GM19467 (cell line): ENCODE data around the gene MCM3AP.

ENCODE experiments used
- ATAC-seq: cut with Tn5 transposase; IDR thresholded peaks from one replicate; pipeline ENCODE4 v1.9.1; 2021; ENCODE audit warnings: mild to moderate bottlenecking, moderate library complexity; ENCODE audit not compliant: unreplicated experiment

MCM3AP gene

DNA sequence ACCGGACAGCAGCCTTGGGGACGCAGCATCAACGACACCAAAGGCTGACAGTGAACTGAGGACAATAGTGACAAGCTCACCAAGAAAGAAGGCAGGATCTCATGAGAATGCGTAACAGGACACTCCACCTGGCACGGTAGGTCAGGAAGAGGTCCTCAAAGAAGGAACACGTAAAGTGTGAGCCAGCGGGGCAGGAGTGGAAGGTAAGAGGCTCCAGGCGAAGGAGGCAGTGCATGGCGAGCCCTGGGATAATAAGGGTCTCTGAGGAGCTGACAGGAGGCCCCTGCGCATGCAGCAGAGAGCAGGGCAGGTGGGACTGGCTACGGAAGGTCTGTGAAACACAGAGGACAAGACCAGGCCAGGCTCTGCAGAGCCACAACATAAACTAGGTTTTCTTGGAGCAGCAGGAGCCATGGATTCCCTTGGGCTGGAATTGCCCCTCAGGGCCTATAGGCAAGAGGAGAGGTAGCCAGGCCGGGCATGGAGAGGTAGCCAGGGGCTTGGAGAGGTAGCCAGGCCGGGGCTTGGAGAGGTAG lies 65.1 kb downstream of the MCM3AP start:
- ATAC-seq, result no peak

DNA sequence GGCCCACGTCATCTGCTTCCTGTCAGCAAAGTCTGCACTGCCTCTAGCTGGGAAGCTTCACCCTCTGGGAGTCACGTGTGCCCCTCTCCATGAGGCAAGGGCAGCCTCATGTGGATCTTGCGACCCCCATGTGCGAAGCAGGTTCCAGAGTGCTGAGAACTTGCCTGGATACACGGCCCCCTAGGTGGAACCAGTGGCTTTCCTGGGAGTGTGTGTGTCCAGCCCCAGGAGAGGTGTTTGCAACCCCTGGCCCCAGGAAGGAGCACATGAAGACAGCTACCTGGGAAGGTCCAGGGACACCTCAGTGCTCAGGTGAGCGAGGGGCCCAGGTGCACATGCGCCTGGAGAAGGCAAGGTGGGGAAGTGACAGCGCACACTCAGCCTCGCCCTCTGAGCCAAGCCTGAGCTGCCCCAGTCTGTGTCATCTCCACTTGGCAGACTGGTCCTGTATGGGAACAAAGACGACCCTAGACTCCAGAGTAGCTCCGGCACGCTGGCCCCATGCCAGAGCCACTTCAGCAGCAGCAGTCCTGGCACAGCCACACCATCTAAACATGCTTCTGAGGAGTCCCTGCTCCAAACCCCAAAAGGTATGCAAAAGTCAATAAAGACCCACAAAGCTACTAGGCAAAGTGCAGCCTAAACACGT lies 65.7 kb downstream of the MCM3AP start:
- ATAC-seq, result no peak

GRCh38 chr21:46218906-46219590 lies 66.4 kb downstream of the MCM3AP start:
- ATAC-seq, result no peak

GRCh38 chr21:46217511-46218196 lies 67.8 kb downstream of the MCM3AP start:
- no peak for ATAC-seq

DNA sequence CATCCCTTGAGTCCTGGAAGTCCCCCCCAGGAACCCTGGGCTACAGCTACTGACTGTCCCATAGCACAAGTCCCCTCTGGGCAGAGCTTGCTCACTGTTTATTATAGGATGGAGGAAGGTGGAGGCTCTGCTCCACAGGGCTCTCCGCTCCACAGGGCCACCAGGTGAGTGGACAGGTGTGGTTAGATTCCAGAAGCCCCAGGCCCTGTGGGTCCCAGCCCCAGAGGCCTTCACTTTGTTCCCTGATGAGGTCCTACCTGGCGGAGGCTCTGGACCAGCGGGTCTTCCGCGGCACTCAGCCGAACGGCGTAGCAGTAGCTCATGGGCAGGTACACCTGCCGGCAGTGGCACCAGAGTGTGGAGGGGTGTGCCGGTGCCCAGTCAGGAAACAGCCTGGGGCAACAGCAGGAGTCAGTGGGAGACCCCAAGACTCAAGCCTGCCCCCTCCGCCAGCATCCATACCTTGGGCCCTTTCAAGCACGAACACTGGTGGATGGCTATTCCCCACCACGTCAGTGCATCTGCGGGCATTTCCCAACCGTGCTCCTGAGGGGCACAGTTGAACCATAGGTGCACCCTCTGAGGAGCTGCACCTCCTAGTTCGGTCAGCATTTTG lies 69.2 kb downstream of the MCM3AP start:
- ATAC-seq, result no peak

DNA sequence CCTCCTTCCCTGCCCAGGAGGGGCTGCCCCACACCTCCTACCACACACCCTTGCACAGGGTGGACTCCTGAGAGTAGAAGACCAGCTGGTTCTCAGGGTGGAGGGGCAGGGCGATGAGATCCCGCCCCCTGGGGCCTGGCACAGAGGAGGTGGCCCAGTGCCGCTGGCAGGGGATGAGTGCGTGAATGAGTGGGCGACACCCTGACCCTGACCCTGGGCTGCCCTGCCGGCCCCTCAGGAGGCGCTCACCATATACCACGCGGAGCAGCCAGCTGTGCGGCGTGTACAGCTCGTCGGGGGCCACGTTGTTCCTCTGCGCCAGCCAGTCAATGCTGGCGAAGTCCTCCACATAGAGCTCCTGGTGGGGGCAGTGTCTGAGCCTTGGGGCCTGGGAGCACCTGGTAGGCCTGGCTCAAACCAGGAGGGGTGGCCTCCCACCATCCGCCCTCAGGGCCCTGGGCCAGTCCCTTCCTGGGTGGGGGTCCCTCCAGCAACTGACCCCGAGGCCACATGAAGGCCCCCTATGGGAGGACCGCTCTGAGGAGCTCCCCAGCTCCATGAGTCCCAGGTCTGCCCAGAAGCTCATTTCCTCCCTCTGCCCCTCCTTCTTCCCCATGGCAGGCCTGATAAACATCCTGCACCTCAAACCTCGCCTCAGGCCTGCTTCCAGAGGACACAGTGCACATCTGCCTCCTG lies 69.8 kb downstream of the MCM3AP start:
- no peak for ATAC-seq

- ATAC-seq, result no peak
These were observed 70.7 kb downstream of the MCM3AP start for GRCh38 chr21:46214478-46215340.

- no peak for ATAC-seq
These were observed 71.7 kb downstream of the MCM3AP start for GRCh38 chr21:46213620-46214286.

- ATAC-seq, result no peak
These were observed 72.5 kb downstream of the MCM3AP start for GRCh38 chr21:46212721-46213484.

GRCh38 chr21:46211786-46212720 lies 73.4 kb downstream of the MCM3AP start:
- no peak for ATAC-seq

GRCh38 chr21:46211376-46211775 lies 74.0 kb downstream of the MCM3AP start:
- no peak for ATAC-seq

DNA sequence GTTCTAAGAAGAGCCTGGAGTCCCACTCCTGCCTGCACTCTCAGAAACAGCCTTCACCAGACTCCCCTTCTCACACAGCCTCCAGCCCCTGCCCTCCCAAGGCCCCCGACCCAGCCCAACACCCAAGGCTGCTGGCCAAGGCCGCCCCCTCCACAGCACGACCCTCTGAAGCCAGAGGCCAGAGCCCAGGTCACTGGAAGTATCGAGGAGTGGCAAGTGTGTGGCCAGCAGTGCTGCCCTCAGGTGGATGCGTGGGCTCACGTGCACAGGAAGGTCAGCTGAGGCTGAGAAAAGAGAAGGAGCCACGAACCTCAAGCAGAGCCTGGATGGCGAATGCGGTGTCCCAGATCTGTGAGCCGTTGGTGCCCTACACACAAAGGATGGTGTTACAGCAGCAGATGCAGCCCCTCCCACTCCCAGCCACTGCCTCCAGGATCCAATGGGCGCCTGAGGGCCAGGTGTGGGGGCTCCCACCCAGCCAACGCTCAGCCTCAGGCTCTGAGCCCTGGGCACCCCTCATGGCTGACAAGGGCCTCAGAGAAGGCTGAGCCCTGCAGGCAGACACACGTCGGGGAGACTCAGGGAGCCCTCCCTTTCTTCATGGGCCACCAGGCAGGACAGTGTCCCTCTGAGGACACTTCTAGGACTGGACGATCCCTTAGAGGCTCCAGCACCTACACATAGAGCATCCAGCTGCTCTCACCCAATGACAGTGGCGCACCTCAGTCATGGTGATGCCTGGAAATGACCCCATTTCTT lies 74.9 kb downstream of the MCM3AP start:
- ATAC-seq, result no peak

- ATAC-seq, result no peak
These were observed 76.4 kb downstream of the MCM3AP start for GRCh38 chr21:46208761-46209721.

DNA sequence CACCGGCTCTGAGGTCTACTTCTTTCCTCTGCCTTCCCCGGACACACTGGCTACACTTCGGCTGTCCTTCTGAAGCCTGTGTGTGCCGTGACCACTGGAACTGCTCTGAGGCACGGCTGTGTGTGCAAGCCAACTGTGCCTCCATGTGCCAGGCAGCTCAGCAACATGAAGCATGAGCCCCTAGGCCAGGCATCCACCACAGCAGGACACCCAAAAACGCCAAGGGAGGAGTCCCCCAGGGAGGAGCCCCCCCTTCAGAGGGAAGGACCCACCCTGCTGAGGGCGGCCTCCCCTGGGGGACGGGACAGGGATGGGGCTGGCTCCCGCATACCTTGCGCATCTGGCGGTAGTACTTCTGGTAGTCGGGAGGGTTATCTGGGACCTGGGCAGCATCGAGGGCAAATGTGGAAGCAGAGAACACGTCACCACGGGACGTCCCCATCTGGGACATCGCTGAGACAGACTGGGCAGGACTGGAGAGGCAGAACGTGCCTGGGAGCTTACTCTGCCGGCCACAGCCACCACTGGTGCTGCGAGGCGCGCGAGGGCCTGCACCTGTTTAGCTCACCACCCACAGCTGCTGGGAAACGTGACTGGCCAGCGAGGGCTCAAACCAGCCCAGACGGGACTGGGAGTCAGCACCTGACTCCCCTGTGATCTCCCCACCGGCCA lies 77.4 kb downstream of the MCM3AP start:
- ATAC-seq, result no peak
